GM19397 (cell line): Measurements from ENCODE around the gene ZNF606.

Experiments
- ATAC-seq: cut with Tn5 transposase; IDR thresholded peaks from one replicate; pipeline ENCODE4 v1.9.1; 2021; ENCODE audit warnings: mild to moderate bottlenecking, moderate library complexity; ENCODE audit not compliant: unreplicated experiment

Gene ZNF606

GRCh38 chr19:57935731-57936130, 66.9 kb downstream of the ZNF606 start:
- no peak for ATAC-seq

GRCh38 chr19:57934820-57935665, 67.6 kb downstream of the ZNF606 start, which contains the start of gene ZNF418:
TSS of gene ZNF418 (minus strand) at chr19:57935402. CDS start at chr19:57933822, 1,580 bp downstream.
- ATAC-seq = peak; percentile 82

DNA sequence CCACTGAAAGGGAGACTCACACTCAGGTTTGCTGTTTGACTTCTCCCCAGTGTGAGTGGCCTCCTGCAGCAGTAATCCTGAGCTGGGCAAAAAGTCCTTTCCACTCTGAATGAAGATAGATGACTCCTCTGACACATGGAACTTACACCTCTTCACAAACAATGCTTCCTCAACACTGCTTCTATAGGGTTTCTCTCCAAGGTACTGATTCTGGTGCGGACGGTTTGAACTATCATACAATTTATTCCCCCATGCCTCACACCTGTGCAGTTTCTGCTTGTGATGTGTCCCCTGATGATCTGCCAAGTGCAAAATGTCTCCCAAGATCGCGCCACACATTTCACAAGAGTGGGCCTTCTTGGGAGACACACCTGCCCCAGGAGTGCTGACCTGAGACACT, 75.0 kb downstream of the ZNF606 start:
- ATAC-seq = no peak
